Skin epidermis (tissue), 12 donors: ENCODE data around the gene ECT2L.

ENCODE experiments used
- H3K27ac ChIP-seq, 21 experiments: fragments of 200-600 bp; sonication (generic) in 11 of 21; one replicate each; pipeline ENCODE4 v1.5.0; 2020; ENCODE audit warnings: mild to moderate bottlenecking in 3 of 21, inconsistent platforms in 2 of 21, moderate library complexity in 2 of 21
- H3K4me3 ChIP-seq, 7 experiments: fragments of 200-600 bp; sonication (generic) in 2 of 7; one replicate each; pipeline ENCODE4 v1.5.0; 2020; ENCODE audit warnings: inconsistent platforms in 2 of 7, mild to moderate bottlenecking in 2 of 7, moderate library complexity in 1 of 7

The ECT2L gene

GRCh38 chr6:138849791-138850190, 53.9 kb downstream of the ECT2L start:
- Histone ChIP-seq H3K27ac (no peak overlapping the region), H3K4me3 (no peak overlapping the region)

GRCh38 chr6:138856654-138857053, 60.8 kb downstream of the ECT2L start:
- Histone ChIP-seq H3K27ac (no peak overlapping the region), H3K4me3 (no peak overlapping the region)

GRCh38 chr6:138857775-138858174, 61.9 kb downstream of the ECT2L start:
- no peak overlapping the region for H3K27ac ChIP-seq
- no peak overlapping the region for H3K4me3 ChIP-seq

GRCh38 chr6:138862456-138862855, 66.6 kb downstream of the ECT2L start:
- no peak overlapping the region for H3K27ac ChIP-seq

GRCh38 chr6:138863321-138863720, 67.4 kb downstream of the ECT2L start:
- Histone ChIP-seq H3K4me3 (no peak overlapping the region), H3K27ac (no peak overlapping the region)

More at GRCh38 chr6:138862456-138862855, 66.6 kb downstream of the ECT2L start:
- no peak overlapping the region for H3K4me3 ChIP-seq

GRCh38 chr6:138864343-138864890, 68.5 kb downstream of the ECT2L start:
- Histone ChIP-seq H3K4me3 (no peak overlapping the region), H3K27ac (no peak overlapping the region)

GRCh38 chr6:138865480-138866109, 69.7 kb downstream of the ECT2L start:
- Histone ChIP-seq H3K4me3 (no peak overlapping the region), H3K27ac (no peak overlapping the region)

- H3K4me3 ChIP-seq: no peak overlapping the region
- H3K27ac ChIP-seq: no peak overlapping the region
Measured at GRCh38 chr6:138868181-138868580, 72.3 kb downstream of the ECT2L start.

- no peak overlapping the region for H3K4me3 ChIP-seq
- no peak overlapping the region for H3K27ac ChIP-seq
Measured at GRCh38 chr6:138869398-138869797, 73.5 kb downstream of the ECT2L start.

GRCh38 chr6:138873191-138873590, 77.3 kb downstream of the ECT2L start:
- Histone ChIP-seq H3K27ac (no peak overlapping the region), H3K4me3 (no peak overlapping the region)

GRCh38 chr6:138882369-138883017, 86.6 kb downstream of the ECT2L start:
- H3K4me3 ChIP-seq: no peak overlapping the region
- H3K27ac ChIP-seq: no peak overlapping the region

- no peak overlapping the region for H3K4me3 ChIP-seq
- H3K27ac ChIP-seq: no peak overlapping the region
Measured at GRCh38 chr6:138885156-138885819, 89.4 kb downstream of the ECT2L start.

- no peak overlapping the region for H3K27ac ChIP-seq
- H3K4me3 ChIP-seq: no peak overlapping the region
Measured at GRCh38 chr6:138891255-138891986, 95.5 kb downstream of the ECT2L start.

- H3K4me3 ChIP-seq: no peak overlapping the region
- no peak overlapping the region for H3K27ac ChIP-seq
Measured at GRCh38 chr6:138896104-138896756, 100.3 kb downstream of the ECT2L start.

GRCh38 chr6:138897031-138897430, 101.1 kb downstream of the ECT2L start:
- no peak overlapping the region for H3K4me3 ChIP-seq
- no peak overlapping the region for H3K27ac ChIP-seq

GRCh38 chr6:138907167-138907566, 111.3 kb downstream of the ECT2L start:
- no peak overlapping the region for H3K4me3 ChIP-seq
- H3K27ac ChIP-seq: no peak overlapping the region

- no peak overlapping the region for H3K4me3 ChIP-seq
- no peak overlapping the region for H3K27ac ChIP-seq
Measured at GRCh38 chr6:138909511-138909910, 113.6 kb downstream of the ECT2L start.

GRCh38 chr6:138909975-138910374, 114.1 kb downstream of the ECT2L start:
- H3K4me3 ChIP-seq: no peak overlapping the region
- no peak overlapping the region for H3K27ac ChIP-seq

- H3K27ac ChIP-seq: no peak overlapping the region
- no peak overlapping the region for H3K4me3 ChIP-seq
Measured at GRCh38 chr6:138912308-138912707, 116.4 kb downstream of the ECT2L start.

GRCh38 chr6:138914701-138915100, 118.8 kb downstream of the ECT2L start:
- Histone ChIP-seq H3K27ac (no peak overlapping the region), H3K4me3 (no peak overlapping the region)
